Neural cell (in vitro differentiated cells): ENCODE data around the gene GALNT14. TPM values are rescaled to one million over a fixed set of nuclear protein-coding genes. Genes with fewer than 3 reads are reported as not detected.
A peak's percentile ranks its signal among the peaks of the same experiment; 100 is the strongest.

Experiments
- H2AFZ ChIP-seq: fragments of 200-600, 300-800 bp; sonication (generic), shearing (Covaris generic); 2 replicates; pipeline ENCODE4 v1.6.0; 2014; ENCODE audit warnings: low read depth, mild to moderate bottlenecking, antibody characterized with exemption, low read length, moderate library complexity
- H3F3A ChIP-seq: fragments of 200-600 bp; shearing (Covaris generic); 2 replicates; pipeline ENCODE4 v1.6.1; 2016; ENCODE audit warnings: mild to moderate bottlenecking, moderate library complexity, mixed read lengths, antibody characterized with exemption, low read length; ENCODE audit not compliant: insufficient read depth, poor library complexity, severe bottlenecking
- H3K27ac ChIP-seq: fragments of 200-600, 300-800 bp; sonication (generic), shearing (Covaris generic); 2 replicates; pipeline ENCODE4 v1.5.1; 2014; ENCODE audit warnings: mild to moderate bottlenecking, low read length, moderate library complexity
- H3K27me3 ChIP-seq: fragments of 300-800, 200-600 bp; sonication (generic), shearing (Covaris generic); 2 replicates; pipeline ENCODE4 v1.6.0; 2014; ENCODE audit warnings: mild to moderate bottlenecking, low read depth, low read length, moderate library complexity; ENCODE audit not compliant: insufficient read depth
- H3K36me3 ChIP-seq: fragments of 300-800, 200-600 bp; sonication (generic), shearing (Covaris generic); 2 replicates; pipeline ENCODE4 v1.5.1; 2014; ENCODE audit warnings: mild to moderate bottlenecking, antibody characterized with exemption, low read length, moderate library complexity; ENCODE audit not compliant: insufficient read depth
- H3K4me2 ChIP-seq: fragments of 300-800, 200-600 bp; sonication (generic), shearing (Covaris generic); 2 replicates; pipeline ENCODE4 v1.6.0; 2014; ENCODE audit warnings: mild to moderate bottlenecking, low read length
- H3K4me3 ChIP-seq: fragments of 300-800, 200-600 bp; sonication (generic), shearing (Covaris generic); 2 replicates; pipeline ENCODE4 v1.5.1; 2014; ENCODE audit warnings: mild to moderate bottlenecking, low read length, moderate library complexity
- H3K79me2 ChIP-seq: fragments of 200-600 bp; shearing (Covaris generic); replicated peaks from 2 replicates; pipeline ENCODE4 v1.6.0; 2014; ENCODE audit warnings: mild to moderate bottlenecking, low read length, moderate library complexity; ENCODE audit not compliant: insufficient read depth
- H3K9ac ChIP-seq: fragments of 300-800, 200-600 bp; sonication (generic), shearing (Covaris generic); 2 replicates; pipeline ENCODE4 v1.6.1; 2016; ENCODE audit warnings: mild to moderate bottlenecking, low read length, mixed read lengths
- H3K9me2 ChIP-seq: fragments of 200-600 bp; shearing (Covaris generic); 2 replicates; pipeline ENCODE4 v1.6.1; 2016; ENCODE audit warnings: mild to moderate bottlenecking, low read length, mixed read lengths; ENCODE audit not compliant: insufficient read depth
- H3K9me3 ChIP-seq: fragments of 200-600, 300-800 bp; sonication (generic), shearing (Covaris generic); 2 replicates; pipeline ENCODE4 v1.6.1; 2016; ENCODE audit warnings: mild to moderate bottlenecking, mixed run types, low read length, moderate library complexity, mixed read lengths
- H4K20me1 ChIP-seq: fragments of 200-600 bp; shearing (Covaris generic); 2 replicates; pipeline ENCODE4 v1.6.1; 2016; ENCODE audit warnings: mild to moderate bottlenecking, mixed run types; ENCODE audit not compliant: insufficient read depth
- CTCF ChIP-seq: fragments of 450-650 bp; IDR thresholded peaks from 2 replicates; pipeline ENCODE4 v1.5.1; 2014; ENCODE audit warnings: antibody characterized with exemption, mild to moderate bottlenecking, moderate library complexity; ENCODE audit not compliant: poor library complexity, severe bottlenecking
- EP300 ChIP-seq: fragments of 450-650 bp; conservative IDR thresholded peaks from 2 replicates; pipeline ENCODE4 v1.6.1; 2014; ENCODE audit warnings: antibody characterized with exemption, mild to moderate bottlenecking, moderate library complexity; ENCODE audit not compliant: poor library complexity, severe bottlenecking
- EZH2 ChIP-seq: fragments of 200-600, 300-800 bp; shearing (Covaris generic), sonication (generic); IDR thresholded peaks from 2 replicates; pipeline ENCODE4 v1.6.1; 2014; ENCODE audit warnings: antibody characterized with exemption, low read length, borderline replicate concordance, mild to moderate bottlenecking; ENCODE audit not compliant: insufficient read depth, poor library complexity, severe bottlenecking
- MXI1 ChIP-seq: fragments of 450-650 bp; conservative IDR thresholded peaks from 2 replicates; pipeline ENCODE4 v1.6.1; 2014; ENCODE audit warnings: antibody characterized with exemption, mild to moderate bottlenecking; ENCODE audit not compliant: poor library complexity, severe bottlenecking
- POLR2AphosphoS5 ChIP-seq: IDR thresholded peaks from 2 replicates; pipeline ENCODE4 v1.6.1; 2012
- RAD21 ChIP-seq: fragments of 450-650 bp; conservative IDR thresholded peaks from 2 replicates; pipeline ENCODE4 v1.6.1; 2014; ENCODE audit warnings: antibody characterized with exemption, mild to moderate bottlenecking, moderate library complexity
- REST ChIP-seq: IDR thresholded peaks from 2 replicates; pipeline ENCODE4 v1.6.1; 2012; ENCODE audit warnings: borderline replicate concordance
- SMC3 ChIP-seq: fragments of 450-650 bp; conservative IDR thresholded peaks from 2 replicates; pipeline ENCODE4 v1.6.1; 2014; ENCODE audit warnings: antibody characterized with exemption, mild to moderate bottlenecking, moderate library complexity; ENCODE audit not compliant: poor library complexity
- TAF1 ChIP-seq: IDR thresholded peaks from 2 replicates; pipeline ENCODE4 v1.6.1; 2012; ENCODE audit warnings: low read depth
- polyA plus RNA-seq: library from polyadenylated mRNA; depleted of rRNA; stranded (reverse); fragments of >200 nt; gene quantifications from 2 replicates; pipeline ENCODE4 v1.2.3, GENCODE V29; 2014

Gene GALNT14
- polyA plus RNA-seq, 1 donor from 2014 or later = 15.9 TPM

- peak overlapping the region; percentile 60 for H3K27ac ChIP-seq
- no peaks in the 10 kb centered on the region for H3K36me3 ChIP-seq
- no peaks in the 10 kb centered on the region for H3K27me3 ChIP-seq
- peak overlapping the region; percentile 28 for H3K4me3 ChIP-seq
- H4K20me1 ChIP-seq = no peaks in the 10 kb centered on the region
- peaks cover 2% of the 10 kb centered on the region for H3F3A ChIP-seq
- H3K9me3 ChIP-seq = no peaks in the 10 kb centered on the region
- H3K9me2 ChIP-seq = no peaks in the 10 kb centered on the region
- TF ChIP-seq MXI1 = no peak
- peak; percentile 94 for TF ChIP-seq EP300
- peak; percentile 78 for TF ChIP-seq REST
- peak; percentile 33 for TF ChIP-seq SMC3
- peak; percentile 94 for TF ChIP-seq POLR2AphosphoS5
- TF ChIP-seq EZH2 = no peak
- no peak for TF ChIP-seq CTCF
- TF ChIP-seq TAF1 = no peak
- peak; percentile 32 for TF ChIP-seq RAD21
- H3K79me2 ChIP-seq = no peaks in the 10 kb centered on the region
- peak overlapping the region; percentile 3 for H3K9ac ChIP-seq
- no peak overlapping the region for H2AFZ ChIP-seq
- peak overlapping the region; percentile 16 for H3K4me2 ChIP-seq
These were observed 62.8 kb downstream of the GALNT14 start for GRCh38 chr2:31075431-31075830.

- Histone ChIP-seq H3K27me3 (no peaks in the 10 kb centered on the region), H3K36me3 (no peaks in the 10 kb centered on the region), H3F3A (peaks cover 2% of the 10 kb centered on the region), H3K9ac (no peak overlapping the region), H3K9me3 (no peaks in the 10 kb centered on the region), H3K27ac (no peak overlapping the region), H3K4me2 (no peak overlapping the region), H3K79me2 (no peaks in the 10 kb centered on the region), H3K4me3 (no peak overlapping the region), H2AFZ (no peak overlapping the region), H3K9me2 (no peaks in the 10 kb centered on the region), H4K20me1 (no peaks in the 10 kb centered on the region)
- TF ChIP-seq EP300 = no peak
- no peak for TF ChIP-seq TAF1
- no peak for TF ChIP-seq CTCF
- TF ChIP-seq POLR2AphosphoS5 = no peak
- TF ChIP-seq SMC3 = no peak
- TF ChIP-seq MXI1 = no peak
- no peak for TF ChIP-seq EZH2
- no peak for TF ChIP-seq RAD21
- no peak for TF ChIP-seq REST
These were observed 66.5 kb downstream of the GALNT14 start for GRCh38 chr2:31071741-31072140.
